ENCODE measurements around the gene TBC1D4. TPM values are rescaled to one million over a fixed set of nuclear protein-coding genes. Genes with fewer than 3 reads are reported as not detected.

TBC1D4 gene
- polyA plus RNA-seq, 1 of the 3 experiments (the other 2 are of a cell fraction), result 8.8 TPM

DNA sequence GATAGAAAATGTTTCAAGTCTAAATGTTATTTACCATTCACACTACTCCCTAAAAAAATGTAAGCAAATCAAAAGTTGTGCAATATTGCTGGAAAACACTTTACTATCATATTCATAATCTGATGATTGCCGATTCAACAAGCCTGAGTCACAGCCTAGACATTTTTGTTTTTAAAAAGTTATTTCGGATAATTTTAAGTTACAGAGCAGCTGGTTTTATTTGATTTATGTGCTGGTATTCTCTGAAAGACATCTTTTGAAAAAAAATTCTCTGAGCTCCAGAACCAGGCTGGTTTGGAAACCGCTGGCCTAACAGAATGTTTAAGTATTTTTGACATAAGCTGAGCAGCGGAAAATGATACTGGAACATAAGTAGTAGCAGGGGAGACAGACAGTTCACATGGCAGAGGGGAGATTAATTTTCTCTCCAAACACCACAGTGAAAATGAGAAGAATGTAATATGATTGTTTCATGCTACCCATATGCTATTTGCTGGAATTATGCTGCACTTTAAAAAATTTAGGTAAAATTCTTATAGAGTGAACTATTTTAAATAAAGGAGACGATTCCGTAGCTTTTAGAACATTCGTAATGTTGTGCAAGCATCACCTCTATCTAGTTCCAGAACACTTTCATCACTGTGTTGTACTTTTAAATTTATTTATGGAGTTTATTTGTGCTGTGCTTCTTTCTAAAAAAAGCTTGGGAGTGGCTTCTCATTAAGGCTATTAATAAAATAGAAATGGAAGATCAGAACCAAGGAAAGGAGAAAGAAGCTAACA lies 36.1 kb downstream of the TBC1D4 start (continued):
- TF ChIP-seq SIN3A (IDR thresholded peaks at IDR 0.05; ENCODE audit: borderline replicate concordance, low read depth, low read length) (no peak), NRF1 (IDR thresholded peaks at IDR 0.05; ENCODE audit: low read depth, low read length) (no peak), RAD21 (IDR thresholded peaks at IDR 0.05; ENCODE audit: low read length) (no peak), GATA2 (CRISPR knock-in tag; IDR thresholded peaks at IDR 0.05) (no peak), EZH2phosphoT487 (IDR thresholded peaks at IDR 0.05; ENCODE audit: borderline replicate concordance, low read depth) (no peak), RCOR1 (IDR thresholded peaks at IDR 0.05; ENCODE audit: low read length) (no peak), ELF1 (IDR thresholded peaks at IDR 0.05) (no peak), CHD2 (IDR thresholded peaks at IDR 0.05; ENCODE audit: low read length, partially characterized antibody) (no peak), JUND (IDR thresholded peaks at IDR 0.05) (peak; percentile 53)
- TF ChIP-seq, protein P1, sequence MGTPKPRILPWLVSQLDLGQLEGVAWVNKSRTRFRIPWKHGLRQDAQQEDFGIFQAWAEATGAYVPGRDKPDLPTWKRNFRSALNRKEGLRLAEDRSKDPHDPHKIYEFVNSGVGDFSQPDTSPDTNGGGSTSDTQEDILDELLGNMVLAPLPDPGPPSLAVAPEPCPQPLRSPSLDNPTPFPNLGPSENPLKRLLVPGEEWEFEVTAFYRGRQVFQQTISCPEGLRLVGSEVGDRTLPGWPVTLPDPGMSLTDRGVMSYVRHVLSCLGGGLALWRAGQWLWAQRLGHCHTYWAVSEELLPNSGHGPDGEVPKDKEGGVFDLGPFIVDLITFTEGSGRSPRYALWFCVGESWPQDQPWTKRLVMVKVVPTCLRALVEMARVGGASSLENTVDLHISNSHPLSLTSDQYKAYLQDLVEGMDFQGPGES (IDR thresholded peaks at IDR 0.05; ENCODE audit: low read depth, low read length), result no peak
- TF ChIP-seq, protein P2, sequence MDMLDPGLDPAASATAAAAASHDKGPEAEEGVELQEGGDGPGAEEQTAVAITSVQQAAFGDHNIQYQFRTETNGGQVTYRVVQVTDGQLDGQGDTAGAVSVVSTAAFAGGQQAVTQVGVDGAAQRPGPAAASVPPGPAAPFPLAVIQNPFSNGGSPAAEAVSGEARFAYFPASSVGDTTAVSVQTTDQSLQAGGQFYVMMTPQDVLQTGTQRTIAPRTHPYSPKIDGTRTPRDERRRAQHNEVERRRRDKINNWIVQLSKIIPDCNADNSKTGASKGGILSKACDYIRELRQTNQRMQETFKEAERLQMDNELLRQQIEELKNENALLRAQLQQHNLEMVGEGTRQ (IDR thresholded peaks at IDR 0.05; ENCODE audit: borderline replicate concordance, low read depth, low read length), result no peak
- TF ChIP-seq, protein P3, sequence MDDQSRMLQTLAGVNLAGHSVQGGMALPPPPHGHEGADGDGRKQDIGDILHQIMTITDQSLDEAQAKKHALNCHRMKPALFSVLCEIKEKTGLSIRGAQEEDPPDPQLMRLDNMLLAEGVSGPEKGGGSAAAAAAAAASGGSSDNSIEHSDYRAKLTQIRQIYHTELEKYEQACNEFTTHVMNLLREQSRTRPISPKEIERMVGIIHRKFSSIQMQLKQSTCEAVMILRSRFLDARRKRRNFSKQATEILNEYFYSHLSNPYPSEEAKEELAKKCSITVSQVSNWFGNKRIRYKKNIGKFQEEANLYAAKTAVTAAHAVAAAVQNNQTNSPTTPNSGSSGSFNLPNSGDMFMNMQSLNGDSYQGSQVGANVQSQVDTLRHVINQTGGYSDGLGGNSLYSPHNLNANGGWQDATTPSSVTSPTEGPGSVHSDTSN (IDR thresholded peaks at IDR 0.05), result peak; percentile 63
- TF ChIP-seq, protein P4, sequence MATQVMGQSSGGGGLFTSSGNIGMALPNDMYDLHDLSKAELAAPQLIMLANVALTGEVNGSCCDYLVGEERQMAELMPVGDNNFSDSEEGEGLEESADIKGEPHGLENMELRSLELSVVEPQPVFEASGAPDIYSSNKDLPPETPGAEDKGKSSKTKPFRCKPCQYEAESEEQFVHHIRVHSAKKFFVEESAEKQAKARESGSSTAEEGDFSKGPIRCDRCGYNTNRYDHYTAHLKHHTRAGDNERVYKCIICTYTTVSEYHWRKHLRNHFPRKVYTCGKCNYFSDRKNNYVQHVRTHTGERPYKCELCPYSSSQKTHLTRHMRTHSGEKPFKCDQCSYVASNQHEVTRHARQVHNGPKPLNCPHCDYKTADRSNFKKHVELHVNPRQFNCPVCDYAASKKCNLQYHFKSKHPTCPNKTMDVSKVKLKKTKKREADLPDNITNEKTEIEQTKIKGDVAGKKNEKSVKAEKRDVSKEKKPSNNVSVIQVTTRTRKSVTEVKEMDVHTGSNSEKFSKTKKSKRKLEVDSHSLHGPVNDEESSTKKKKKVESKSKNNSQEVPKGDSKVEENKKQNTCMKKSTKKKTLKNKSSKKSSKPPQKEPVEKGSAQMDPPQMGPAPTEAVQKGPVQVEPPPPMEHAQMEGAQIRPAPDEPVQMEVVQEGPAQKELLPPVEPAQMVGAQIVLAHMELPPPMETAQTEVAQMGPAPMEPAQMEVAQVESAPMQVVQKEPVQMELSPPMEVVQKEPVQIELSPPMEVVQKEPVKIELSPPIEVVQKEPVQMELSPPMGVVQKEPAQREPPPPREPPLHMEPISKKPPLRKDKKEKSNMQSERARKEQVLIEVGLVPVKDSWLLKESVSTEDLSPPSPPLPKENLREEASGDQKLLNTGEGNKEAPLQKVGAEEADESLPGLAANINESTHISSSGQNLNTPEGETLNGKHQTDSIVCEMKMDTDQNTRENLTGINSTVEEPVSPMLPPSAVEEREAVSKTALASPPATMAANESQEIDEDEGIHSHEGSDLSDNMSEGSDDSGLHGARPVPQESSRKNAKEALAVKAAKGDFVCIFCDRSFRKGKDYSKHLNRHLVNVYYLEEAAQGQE (IDR thresholded peaks at IDR 0.05; ENCODE audit: low read depth, low read length), result no peak

Data from SK-N-SH (cell line).